ENCODE measurements around the gene SEPTIN11. TPM values are rescaled to one million over a fixed set of nuclear protein-coding genes. Genes with fewer than 3 reads are reported as not detected.

SEPTIN11 gene
- total and polyA plus RNA-seq, 2 of the 8 experiments (the other 6 are each of a cell fraction or from before 2014, with no cell fraction given): 32.2 to 110 TPM

GRCh38 chr4:76948443-76949275 is 893 bp upstream of the SEPTIN11 start (continued):
- no peak for TF ChIP-seq CTCF (IDR thresholded peaks at IDR 0.05; ENCODE audit: control extremely low read depth in 1 of 3, insufficient read depth in 1 of 3, low read depth in 1 of 3, low read length in 3 of 3)
